Tongue (tissue), 2 donors: ENCODE measurements around the gene PTK7. TPM values are rescaled to one million over a fixed set of nuclear protein-coding genes. Genes with fewer than 3 reads are reported as not detected.
"Not testable (repeated sequence)": the region's sequence is repeated elsewhere in the genome, so short reads cannot be mapped to it uniquely, and the experiment has no call there.

Source experiments
- DNase-seq: peaks from one replicate; pipeline ENCODE4 v3.0.0-alpha.2; 2015
- total RNA-seq: library from RNA; depleted of rRNA; stranded (reverse); fragments of >200 nt; gene quantifications from one replicate; pipeline ENCODE4 v1.2.3, GENCODE V29; 2014

Gene PTK7
- total RNA-seq, 1 donor from 2014 or later, result 67.8 TPM

DNA sequence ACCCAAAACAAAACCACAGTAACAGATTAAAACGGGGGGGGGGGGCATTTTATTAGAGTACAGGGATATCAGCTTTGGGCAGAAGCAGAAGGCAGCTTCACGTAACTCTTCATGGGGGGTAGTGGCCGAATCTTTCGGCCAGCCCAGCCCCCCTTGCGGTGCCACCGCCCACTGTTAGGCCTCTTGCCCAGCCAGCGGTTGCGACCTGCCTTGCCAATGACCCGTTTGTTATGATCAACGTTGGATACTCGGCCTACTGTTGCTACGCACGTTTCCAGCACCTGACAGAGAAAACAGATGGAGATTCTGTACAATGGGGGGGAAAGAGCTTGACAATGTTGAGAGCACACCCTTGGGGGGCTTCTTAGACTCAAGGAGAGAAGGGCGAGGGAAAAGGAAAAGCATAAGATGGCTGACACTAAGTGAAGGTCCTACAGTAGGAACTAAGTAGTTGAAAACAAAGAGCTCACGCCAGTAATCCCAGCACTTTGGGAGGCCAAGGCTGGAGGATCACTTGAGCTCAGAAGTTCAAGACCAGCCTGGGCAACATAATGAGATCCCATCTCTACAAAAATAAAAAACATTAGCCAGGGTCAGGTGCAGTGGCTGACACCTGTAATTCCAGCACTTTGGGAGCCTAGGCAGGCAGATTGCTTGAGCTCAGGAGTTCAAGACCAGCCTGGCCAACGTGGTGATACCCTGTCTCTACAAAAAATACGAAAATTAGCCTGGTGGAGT, 21.7 kb upstream of the PTK7 start:
- DNase-seq, result no peak

DNA sequence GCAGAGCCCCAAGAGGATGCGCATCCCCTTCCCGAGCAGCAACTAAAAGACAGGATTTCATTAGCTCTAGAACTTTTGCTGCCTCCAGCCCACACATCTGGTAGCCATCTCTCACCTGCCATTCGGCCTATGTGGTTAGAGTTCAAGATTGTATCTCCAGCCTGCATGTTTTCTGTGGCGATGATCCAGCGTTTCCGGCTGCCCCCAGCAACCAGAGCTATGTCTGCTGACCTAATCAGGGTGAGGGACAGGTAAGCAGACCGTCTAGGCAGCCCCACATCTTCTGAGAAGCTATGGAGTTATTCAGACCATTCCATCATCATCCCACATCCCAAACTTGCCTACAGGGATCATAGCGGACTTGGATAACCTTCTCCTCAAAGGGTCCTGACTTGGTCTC, 20.1 kb upstream of the PTK7 start:
- DNase-seq, result no peak

DNA sequence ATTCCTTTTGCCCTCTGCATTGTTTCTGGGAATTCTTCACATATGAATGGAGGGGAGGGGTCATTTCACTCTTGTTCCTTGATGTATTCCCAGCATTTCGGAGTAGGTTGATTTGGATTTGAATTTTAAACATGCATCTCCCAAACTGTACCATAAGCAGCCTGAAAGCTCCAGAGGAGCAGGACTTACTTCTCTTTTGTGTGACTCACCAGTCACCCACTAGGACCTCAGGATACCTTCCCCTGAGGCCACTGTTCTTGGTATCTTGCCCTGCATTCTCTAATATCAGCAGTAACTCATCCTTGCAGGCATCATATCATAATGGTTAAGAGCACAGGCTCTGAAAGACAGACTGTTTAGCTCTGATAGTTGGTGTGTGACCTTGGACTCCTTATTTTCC, 17.6 kb upstream of the PTK7 start:
- no peak for DNase-seq

- DNase-seq, result peak; percentile 100
These were observed 16.7 kb upstream of the PTK7 start, which contains the start of the genes KLC4 and MRPL2 for GRCh38 chr6:43059168-43060033. KLC4 (plus strand) TSS chr6:43059631; CDS start chr6:43061336, 1,705 bp downstream. MRPL2 (minus strand) TSS chr6:43059434; CDS start chr6:43059381, 53 bp downstream.

GRCh38 chr6:43060034-43060754, 15.9 kb upstream of the PTK7 start:
- DNase-seq, result no peak

- DNase-seq, result no peak
These were observed 15.1 kb upstream of the PTK7 start for GRCh38 chr6:43060755-43061633.

DNA sequence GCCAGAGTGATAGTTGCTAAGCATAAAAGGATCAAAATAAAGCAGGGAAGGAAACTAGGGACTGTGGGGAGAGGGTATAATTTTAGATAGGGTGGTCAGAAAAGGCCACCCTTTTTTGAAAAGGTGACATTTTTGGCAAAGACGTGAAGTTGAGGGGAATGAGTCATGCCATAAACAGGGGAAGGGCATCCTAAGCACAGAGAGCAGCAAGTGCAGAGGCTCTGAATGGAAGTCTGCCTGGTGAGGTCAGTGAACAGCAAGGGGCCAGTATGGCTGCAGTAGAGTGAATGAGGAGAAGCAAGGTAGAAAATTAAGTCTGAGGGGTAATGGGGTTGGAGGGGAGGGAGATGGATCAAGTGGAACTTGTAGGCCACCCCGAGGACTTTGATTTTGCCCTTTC, 14.3 kb upstream of the PTK7 start:
- no peak for DNase-seq

DNA sequence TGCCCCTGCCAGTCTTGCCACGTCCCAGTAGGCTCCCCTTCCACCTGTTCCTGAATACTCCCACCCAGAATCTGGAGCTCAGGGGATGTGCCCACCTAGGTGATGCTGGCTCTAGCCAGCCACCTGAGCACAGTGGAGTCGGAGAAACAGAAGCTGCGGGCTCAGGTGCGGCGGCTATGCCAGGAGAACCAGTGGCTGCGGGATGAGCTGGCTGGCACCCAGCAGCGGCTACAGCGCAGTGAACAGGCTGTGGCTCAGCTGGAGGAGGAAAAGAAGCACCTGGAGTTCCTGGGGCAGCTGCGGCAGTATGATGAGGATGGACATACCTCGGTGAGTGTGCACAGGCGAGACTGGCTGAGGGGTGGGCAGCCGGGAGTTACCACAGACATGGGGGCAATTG, 13.3 kb upstream of the PTK7 start:
- no peak for DNase-seq

DNA sequence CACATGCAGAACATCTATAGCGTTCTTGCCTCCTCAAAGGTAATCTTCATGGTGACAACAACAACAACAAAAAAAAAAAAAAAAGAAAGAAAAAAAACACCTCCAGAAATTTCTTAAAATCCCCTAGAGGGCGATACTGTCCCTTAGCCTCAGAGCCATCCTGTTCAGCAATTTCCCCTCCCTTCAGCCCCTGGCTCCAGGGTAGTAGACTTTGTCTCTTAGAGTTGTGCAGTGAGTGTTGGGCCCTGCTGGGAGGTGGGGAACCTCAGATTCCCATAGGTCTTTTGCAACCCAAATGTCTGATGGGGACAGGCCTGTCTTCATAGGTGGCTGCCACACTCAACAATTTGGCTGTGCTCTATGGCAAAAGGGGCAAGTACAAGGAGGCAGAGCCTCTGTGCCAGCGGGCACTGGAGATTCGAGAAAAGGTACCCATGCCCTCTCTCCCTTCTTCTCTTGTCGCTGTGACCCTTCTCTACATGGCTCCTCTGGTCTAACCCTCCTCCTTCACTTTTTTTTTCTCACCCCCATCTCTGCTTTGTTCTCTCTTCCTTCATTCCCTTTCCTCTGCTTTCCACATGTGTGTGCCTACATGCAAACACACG, 6.0 kb upstream of the PTK7 start:
- peak; percentile 74 for DNase-seq

DNA sequence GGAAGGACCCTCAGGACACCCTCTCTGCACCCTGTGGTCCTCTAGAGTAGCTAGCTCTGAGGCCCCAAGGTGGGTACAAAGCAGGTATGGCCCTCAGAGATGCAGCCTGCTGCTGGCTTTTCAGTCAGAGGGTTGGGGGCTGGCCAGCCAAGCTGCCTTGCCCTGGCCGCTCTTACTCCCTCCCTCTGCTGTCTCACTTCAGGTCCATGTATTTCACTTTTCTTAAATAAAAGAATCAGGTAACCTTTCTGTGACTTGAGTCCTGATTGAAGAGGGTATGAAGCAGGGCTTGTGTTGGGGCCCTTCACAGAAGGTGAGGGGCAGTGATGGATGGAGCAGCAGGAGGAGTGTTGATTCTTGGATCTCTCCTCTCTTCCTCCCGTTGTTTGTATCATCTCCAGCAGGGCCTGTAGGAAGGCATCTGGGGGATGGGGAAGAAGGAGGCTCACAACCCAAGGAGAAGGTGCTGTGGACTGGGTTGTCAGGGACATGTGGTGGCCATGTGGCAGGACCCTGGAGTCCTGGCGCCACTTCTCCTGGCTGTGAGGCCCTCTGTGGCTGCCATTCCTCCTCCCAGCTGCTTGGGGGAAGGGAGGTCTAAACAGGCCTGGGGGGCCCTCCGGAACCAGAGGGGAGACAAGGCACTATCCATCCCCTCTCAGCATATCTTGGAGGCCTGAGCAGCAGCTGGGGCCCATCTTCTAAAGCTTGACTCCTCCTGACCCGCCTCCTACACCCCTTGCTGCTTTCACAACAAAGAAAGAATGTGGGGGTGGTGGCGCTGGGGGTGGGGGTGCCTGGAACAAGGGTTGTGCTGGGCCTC, 1.1 kb upstream of the PTK7 start:
- peak; percentile 58 for DNase-seq

- DNase-seq, result peak; percentile 71
These were observed 584 bp downstream of the PTK7 start for GRCh38 chr6:43076464-43077332.

DNA sequence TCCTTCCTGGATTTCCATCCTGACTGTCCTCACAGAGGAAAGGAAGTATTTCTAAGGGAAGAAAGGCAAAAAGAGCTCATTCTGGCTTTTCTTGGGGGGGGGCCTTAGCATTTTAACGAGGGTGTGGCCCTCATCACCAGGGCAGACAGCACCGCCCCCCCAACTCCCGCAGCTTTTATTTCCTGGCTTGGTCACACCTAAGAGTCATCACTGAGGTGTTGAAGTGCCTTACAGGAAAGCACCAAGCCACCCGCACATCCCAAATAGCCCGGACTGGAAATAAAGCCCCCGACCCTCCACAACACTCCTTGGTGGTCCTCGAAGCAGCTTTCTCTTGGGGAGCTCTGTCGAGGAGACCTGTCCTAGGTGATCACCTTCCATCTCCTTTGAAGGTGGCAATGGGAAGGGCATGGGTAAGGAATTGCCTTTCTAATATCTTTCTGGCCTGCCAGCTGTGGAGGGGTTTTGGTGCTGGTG, 1.3 kb downstream of the PTK7 start:
- DNase-seq, result peak; percentile 8

DNA sequence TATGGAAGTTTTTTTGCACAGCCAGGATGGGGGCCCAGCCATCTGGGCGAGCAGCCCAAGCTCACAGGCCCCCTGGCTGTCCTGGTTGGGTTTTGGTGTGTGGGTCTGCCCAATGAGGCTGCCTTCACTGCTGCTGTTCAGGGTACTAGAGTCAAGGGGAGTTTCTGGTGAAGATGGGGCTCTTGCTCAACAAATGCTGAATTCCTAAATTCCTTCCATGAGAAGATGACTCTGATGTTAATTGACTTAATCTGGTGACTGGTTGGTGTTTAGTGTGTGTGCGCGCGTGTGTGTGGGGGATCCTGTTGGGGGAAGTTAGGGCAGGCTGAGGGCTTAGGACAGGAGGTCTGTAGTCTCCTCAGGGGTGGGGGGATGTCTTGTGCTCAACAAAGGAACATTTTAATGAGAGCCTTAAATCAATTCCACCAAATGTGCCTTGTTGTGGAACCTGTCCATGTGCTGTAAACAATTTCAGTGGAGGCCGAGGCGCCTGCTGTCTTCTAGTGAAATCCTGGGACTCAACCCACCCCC, 1.9 kb downstream of the PTK7 start:
- no peak for DNase-seq

DNA sequence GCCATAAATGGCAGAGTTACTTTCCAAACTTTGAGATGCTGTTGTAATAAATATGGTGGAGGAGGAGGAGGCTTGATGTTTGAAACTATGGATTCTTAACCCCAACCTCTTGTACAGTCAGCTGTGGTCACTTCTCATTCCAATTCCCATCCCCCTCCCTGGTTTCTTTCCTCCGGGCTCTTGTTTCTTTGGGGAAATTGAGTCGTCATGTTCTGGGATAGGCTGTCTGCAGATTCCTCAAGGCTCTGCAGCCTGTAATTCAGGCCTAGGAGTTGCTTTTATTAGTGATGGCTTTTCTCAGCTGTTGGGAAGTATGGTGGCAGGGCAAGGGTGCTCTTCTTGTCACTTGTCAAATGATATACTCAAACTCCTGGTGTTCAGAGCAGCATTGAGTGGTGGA, 2.6 kb downstream of the PTK7 start:
- DNase-seq, result peak; percentile 52

GRCh38 chr6:43081043-43081442, 4.9 kb downstream of the PTK7 start:
- no peak for DNase-seq

GRCh38 chr6:43081922-43082321, 5.8 kb downstream of the PTK7 start:
- DNase-seq, result not testable (repeated sequence)

- DNase-seq, result peak; percentile 79
These were observed 6.9 kb downstream of the PTK7 start for GRCh38 chr6:43082806-43083655.
